Common myeloid progenitor, CD34-positive (primary cell): ENCODE results near the gene CHRDL2.

Source experiments
- CTCF ChIA-PET: fragments of 350-600 bp; sonication (Branson Sonifier 250); formaldehyde crosslinking; loops from one replicate; lab custom pipeline; 2021; ENCODE audit warnings: antibody characterized with exemption; lab: Charles Lee
- POLR2A ChIA-PET: fragments of 350-600 bp; sonication (Branson Sonifier 250); formaldehyde crosslinking; loops from one replicate; lab custom pipeline; 2021; ENCODE audit warnings: antibody characterized with exemption; lab: Charles Lee
- DNase-seq, 3 donors: peaks; one replicate each; pipeline versions ENCODE4 v3.0.0 to v3.0.0-alpha.2; 2013
- H3K27ac ChIP-seq, 2 experiments: 1 replicate in 1 of 2; 2 replicates in 1 of 2; pipeline ENCODE4 v1.7.0; 2013; ENCODE audit warnings: inconsistent platforms in 2 of 2, low read length in 2 of 2, mild to moderate bottlenecking in 2 of 2, low read depth in 1 of 2, moderate library complexity in 1 of 2; ENCODE audit not compliant: severe bottlenecking in 2 of 2, insufficient read depth in 1 of 2, poor library complexity in 1 of 2
- H3K27me3 ChIP-seq, 5 experiments: replicated peaks in 2 of 5; 1 replicate in 3 of 5; 2 replicates in 2 of 5; pipeline versions ENCODE4 v1.6.1 to v1.7.0; 2013; ENCODE audit warnings: low read length in 4 of 5, mild to moderate bottlenecking in 2 of 5, moderate library complexity in 2 of 5, inconsistent platforms in 1 of 5; ENCODE audit not compliant: insufficient read depth in 5 of 5, control insufficient read depth in 4 of 5
- H3K36me3 ChIP-seq, 4 experiments: 1 replicate in 2 of 4; 2 replicates in 2 of 4; pipeline versions ENCODE4 v1.6.1 to v1.7.0; 2013; ENCODE audit warnings: low read length in 3 of 4, control low read depth in 1 of 4, mild to moderate bottlenecking in 1 of 4; ENCODE audit not compliant: control insufficient read depth in 4 of 4, insufficient read depth in 4 of 4
- H3K4me1 ChIP-seq, 4 experiments: 1 replicate in 3 of 4; 2 replicates in 1 of 4; pipeline versions ENCODE4 v1.6.1 to v1.7.1; 2013; ENCODE audit warnings: low read length in 3 of 4, mild to moderate bottlenecking in 3 of 4, control low read depth in 1 of 4, inconsistent platforms in 1 of 4, moderate library complexity in 1 of 4; ENCODE audit not compliant: control insufficient read depth in 4 of 4, insufficient read depth in 4 of 4; ENCODE audit errors: control extremely low read depth in 1 of 4
- H3K4me3 ChIP-seq, 7 experiments: 1 replicate in 4 of 7; 2 replicates in 3 of 7; pipeline versions ENCODE4 v1.5.1 to v1.7.0; 2013; ENCODE audit warnings: mild to moderate bottlenecking in 7 of 7, low read length in 6 of 7, moderate library complexity in 6 of 7, inconsistent platforms in 2 of 7, low read depth in 2 of 7, control low read depth in 1 of 7; ENCODE audit not compliant: insufficient read depth in 4 of 7, control insufficient read depth in 1 of 7; ENCODE audit errors: extremely low read depth in 1 of 7
- H3K9me3 ChIP-seq, 5 experiments: 1 replicate in 4 of 5; 2 replicates in 1 of 5; pipeline versions ENCODE4 v1.6.1 to v1.7.1; 2013; ENCODE audit warnings: low read length in 4 of 5, mild to moderate bottlenecking in 2 of 5, inconsistent platforms in 1 of 5, low read depth in 1 of 5, moderate library complexity in 1 of 5; ENCODE audit not compliant: control insufficient read depth in 4 of 5, insufficient read depth in 2 of 5; ENCODE audit errors: control extremely low read depth in 1 of 5
- WGBS: methylation state at CpG from one replicate; pipeline ENCODE4 v1.1.5; 2013; ENCODE audit not compliant: insufficient coverage; 5-methylcytosine and 5-hydroxymethylcytosine counted together

The CHRDL2 gene

GRCh38 chr11:74707182-74707581, 24.0 kb downstream of the CHRDL2 start:
- no peaks in the 10 kb centered on the region for H3K36me3 ChIP-seq
- no peak overlapping the region for H3K27ac ChIP-seq
- ChIA-PET CTCF (interaction anchor here (1.8 to 2.7 kb wide), 3 partner anchors 13 to 19 kb away, joined by 4 to 7 read pairs (median 5); no protein-coding TSS in a partner anchor), POLR2A (no interaction called here)
- H3K4me3 ChIP-seq, result no peak overlapping the region
- no peaks in the 10 kb centered on the region for H3K27me3 ChIP-seq
- no peak for DNase-seq
- H3K4me1 ChIP-seq, result no peaks in the 10 kb centered on the region
- H3K9me3 ChIP-seq, result no peaks in the 10 kb centered on the region
- 95% methylated on average over 2 of the region's 3 CpGs for WGBS

- POLR2A ChIA-PET, result no interaction called here
- CTCF ChIA-PET, result interaction anchor here (0.9 to 5.0 kb wide), 11 partner anchors 7 to 227 kb away, joined by 3 to 27 read pairs (median 5); no protein-coding TSS in a partner anchor
- 97% methylated on average over 9 of the region's 13 CpGs for WGBS
- Histone ChIP-seq H3K9me3 (no peaks in the 10 kb centered on the region), H3K4me1 (no peaks in the 10 kb centered on the region), H3K36me3 (no peaks in the 10 kb centered on the region), H3K27ac (no peak overlapping the region), H3K27me3 (no peaks in the 10 kb centered on the region), H3K4me3 (no peak overlapping the region)
- no peak for DNase-seq
Measured at GRCh38 chr11:74703211-74703610, 28.0 kb downstream of the CHRDL2 start.

GRCh38 chr11:74702383-74703007, 28.7 kb downstream of the CHRDL2 start:
- Histone ChIP-seq H3K27ac (no peak overlapping the region), H3K9me3 (no peaks in the 10 kb centered on the region), H3K4me1 (no peaks in the 10 kb centered on the region), H3K4me3 (no peak overlapping the region), H3K36me3 (no peaks in the 10 kb centered on the region), H3K27me3 (no peaks in the 10 kb centered on the region)
- peak; percentile 56 to 73 (median 68) for DNase-seq
- CTCF ChIA-PET, result interaction anchor here (0.6 to 5.0 kb wide), 14 partner anchors 8 to 228 kb away, joined by 3 to 27 read pairs (median 6); no protein-coding TSS in a partner anchor
- WGBS, result 67% methylated on average over 13 of the region's 15 CpGs
- POLR2A ChIA-PET, result no interaction called here

- H3K4me1 ChIP-seq, result peaks cover 0 to 4% (median 0%) of the 10 kb centered on the region in 4 experiments
- WGBS, result 70% methylated on average over 7 of the region's 8 CpGs
- no peaks in the 10 kb centered on the region for H3K36me3 ChIP-seq
- H3K27me3 ChIP-seq, result peaks cover 0 to 8% (median 0%) of the 10 kb centered on the region in 5 experiments
- ChIA-PET CTCF (interaction anchor here (1.2 to 5.0 kb wide), 7 partner anchors 9 to 38 kb away, joined by 3 to 27 read pairs (median 8); no protein-coding TSS in a partner anchor), POLR2A (interaction anchor here (1.2 kb wide), 1 partner anchor 25 kb away, joined by 4 read pairs; no protein-coding TSS in a partner anchor)
- H3K4me3 ChIP-seq, result no peak overlapping the region
- peak; percentile 4 to 37 (median 25) for DNase-seq
- H3K27ac ChIP-seq, result no peak overlapping the region
- H3K9me3 ChIP-seq, result no peaks in the 10 kb centered on the region
Measured at GRCh38 chr11:74701351-74701750, 29.9 kb downstream of the CHRDL2 start.

GRCh38 chr11:74699615-74700396, 31.4 kb downstream of the CHRDL2 start:
- CTCF ChIA-PET, result interaction anchor here (1.2 to 2.5 kb wide), 4 partner anchors 26 to 549 kb away, joined by 3 to 10 read pairs (median 5); no protein-coding TSS in a partner anchor
- Histone ChIP-seq H3K4me1 (peaks cover 0 to 4% (median 0%) of the 10 kb centered on the region in 4 experiments), H3K9me3 (no peaks in the 10 kb centered on the region), H3K4me3 (no peak overlapping the region), H3K36me3 (no peaks in the 10 kb centered on the region), H3K27me3 (peaks cover 0 to 8% (median 0%) of the 10 kb centered on the region in 5 experiments), H3K27ac (no peak overlapping the region)
- WGBS, result 84% methylated on average over 5 of the region's 9 CpGs
- POLR2A ChIA-PET, result no interaction called here
- DNase-seq, result no peak

GRCh38 chr11:74697722-74698121, 33.5 kb downstream of the CHRDL2 start:
- H3K27ac ChIP-seq, result no peak overlapping the region
- whole genome bisulfite sequencing, result 81% methylated on average over 2 of the region's 4 CpGs
- H3K27me3 ChIP-seq, result peaks cover 0 to 8% (median 0%) of the 10 kb centered on the region in 5 experiments
- CTCF ChIA-PET, result no interaction called here
- POLR2A ChIA-PET, result no interaction called here
- H3K4me1 ChIP-seq, result peaks cover 0 to 4% (median 0%) of the 10 kb centered on the region in 4 experiments
- no peaks in the 10 kb centered on the region for H3K36me3 ChIP-seq
- H3K9me3 ChIP-seq, result no peaks in the 10 kb centered on the region
- H3K4me3 ChIP-seq, result no peak overlapping the region
- no peak for DNase-seq
